Cardiac muscle cell (in vitro differentiated cells and primary cell): ENCODE results near the gene AP3M1. TPM values are rescaled to one million over a fixed set of nuclear protein-coding genes. Genes with fewer than 3 reads are reported as not detected.
"Not testable (repeated sequence)": the region's sequence is repeated elsewhere in the genome, so short reads cannot be mapped to it uniquely, and the experiment has no call there.

Experiments
- DNase-seq, 2 donors: peaks; one replicate each; pipeline versions ENCODE4 v3.0.0 to v3.0.0-alpha.2; 2010 to 2017; ENCODE audit warnings: low read depth in 1 of 2, low spot score in 1 of 2
- H3K27ac ChIP-seq: fragments of 200-600 bp; sonication (generic); 2 replicates; pipeline ENCODE4 v1.5.1; 2016
- H3K27me3 ChIP-seq: fragments of 200-600 bp; sonication (generic); 2 replicates; pipeline ENCODE4 v1.6.0; 2016; ENCODE audit warnings: control low read depth
- H3K36me3 ChIP-seq: fragments of 200-600 bp; sonication (generic); 2 replicates; pipeline ENCODE4 v1.5.1; 2016; ENCODE audit warnings: control low read depth
- H3K4me1 ChIP-seq: fragments of 200-600 bp; sonication (generic); 2 replicates; pipeline ENCODE4 v1.8.1; 2017; ENCODE audit warnings: low read depth, mild to moderate bottlenecking, mixed run types
- H3K4me3 ChIP-seq: fragments of 200-600 bp; sonication (generic); 2 replicates; pipeline ENCODE4 v1.5.1; 2016; ENCODE audit warnings: mild to moderate bottlenecking
- H3K9me3 ChIP-seq: fragments of 200-600 bp; sonication (generic); 2 replicates; pipeline ENCODE4 v1.5.1; 2017; ENCODE audit warnings: low read depth, mild to moderate bottlenecking, control low read depth
- polyA plus RNA-seq: library from polyadenylated mRNA; unstranded; fragments of >200 nt; fragmentation: Nextera tagmentation; extraction: Ambion mirVana; gene quantifications from 2 replicates; pipeline ENCODE4 v1.2.1, GENCODE V29; 2016
- total RNA-seq: library from RNA; depleted of rRNA; stranded (reverse); fragments of >200 nt; gene quantifications from 2 replicates; pipeline ENCODE4 v1.2.3, GENCODE V29; 2016
- TF ChIP-seq, protein P1 (sequence below): IDR thresholded peaks from 2 replicates; pipeline ENCODE4 v1.5.1; 2012; ENCODE audit warnings: low read depth, mild to moderate bottlenecking, low read length

AP3M1 gene
- total and polyA plus RNA-seq, 2 experiments from 2014 or later, result 21.8 to 43.8 TPM

GRCh38 chr10:74145133-74145532 lies 5.5 kb downstream of the AP3M1 start:
- no peaks in the 10 kb centered on the region for H3K36me3 ChIP-seq
- H3K4me1 ChIP-seq, result peaks cover 6% of the 10 kb centered on the region
- H3K9me3 ChIP-seq, result no peaks in the 10 kb centered on the region
- no peak overlapping the region for H3K27ac ChIP-seq
- H3K4me3 ChIP-seq, result no peak overlapping the region
- DNase-seq, result peak in 1 of 2 donors; percentile 80
- TF ChIP-seq, protein P1, sequence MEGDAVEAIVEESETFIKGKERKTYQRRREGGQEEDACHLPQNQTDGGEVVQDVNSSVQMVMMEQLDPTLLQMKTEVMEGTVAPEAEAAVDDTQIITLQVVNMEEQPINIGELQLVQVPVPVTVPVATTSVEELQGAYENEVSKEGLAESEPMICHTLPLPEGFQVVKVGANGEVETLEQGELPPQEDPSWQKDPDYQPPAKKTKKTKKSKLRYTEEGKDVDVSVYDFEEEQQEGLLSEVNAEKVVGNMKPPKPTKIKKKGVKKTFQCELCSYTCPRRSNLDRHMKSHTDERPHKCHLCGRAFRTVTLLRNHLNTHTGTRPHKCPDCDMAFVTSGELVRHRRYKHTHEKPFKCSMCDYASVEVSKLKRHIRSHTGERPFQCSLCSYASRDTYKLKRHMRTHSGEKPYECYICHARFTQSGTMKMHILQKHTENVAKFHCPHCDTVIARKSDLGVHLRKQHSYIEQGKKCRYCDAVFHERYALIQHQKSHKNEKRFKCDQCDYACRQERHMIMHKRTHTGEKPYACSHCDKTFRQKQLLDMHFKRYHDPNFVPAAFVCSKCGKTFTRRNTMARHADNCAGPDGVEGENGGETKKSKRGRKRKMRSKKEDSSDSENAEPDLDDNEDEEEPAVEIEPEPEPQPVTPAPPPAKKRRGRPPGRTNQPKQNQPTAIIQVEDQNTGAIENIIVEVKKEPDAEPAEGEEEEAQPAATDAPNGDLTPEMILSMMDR, result no peak
- no peaks in the 10 kb centered on the region for H3K27me3 ChIP-seq

- TF ChIP-seq, protein P1, result no peak
- Histone ChIP-seq H3K9me3 (no peaks in the 10 kb centered on the region), H3K27me3 (no peaks in the 10 kb centered on the region), H3K4me3 (no peak overlapping the region), H3K27ac (no peak overlapping the region), H3K36me3 (peaks cover 22% of the 10 kb centered on the region), H3K4me1 (no peaks in the 10 kb centered on the region)
- DNase-seq, result no peak
Measured at GRCh38 chr10:74140553-74140952, 10.1 kb downstream of the AP3M1 start.

GRCh38 chr10:74139981-74140380 lies 10.6 kb downstream of the AP3M1 start:
- H3K4me1 ChIP-seq, result no peaks in the 10 kb centered on the region
- DNase-seq, result no peak
- H3K36me3 ChIP-seq, result peaks cover 27% of the 10 kb centered on the region
- TF ChIP-seq, protein P1, result no peak
- H3K27ac ChIP-seq, result no peak overlapping the region
- H3K27me3 ChIP-seq, result no peaks in the 10 kb centered on the region
- H3K9me3 ChIP-seq, result no peaks in the 10 kb centered on the region
- H3K4me3 ChIP-seq, result no peak overlapping the region

GRCh38 chr10:74138596-74138995 lies 12.0 kb downstream of the AP3M1 start:
- not testable (repeated sequence) for H3K27me3 ChIP-seq, DNase-seq, H3K4me3 ChIP-seq, H3K9me3 ChIP-seq, H3K27ac ChIP-seq, H3K4me1 ChIP-seq
- peaks cover 40% of the 10 kb centered on the region for H3K36me3 ChIP-seq

- Histone ChIP-seq H3K27ac (no peak overlapping the region), H3K9me3 (no peaks in the 10 kb centered on the region), H3K4me1 (no peaks in the 10 kb centered on the region), H3K4me3 (no peak overlapping the region), H3K36me3 (peaks cover 40% of the 10 kb centered on the region), H3K27me3 (no peaks in the 10 kb centered on the region)
- TF ChIP-seq, protein P1, result no peak
- DNase-seq, result no peak
Measured at GRCh38 chr10:74137992-74138391, 12.6 kb downstream of the AP3M1 start.

DNA sequence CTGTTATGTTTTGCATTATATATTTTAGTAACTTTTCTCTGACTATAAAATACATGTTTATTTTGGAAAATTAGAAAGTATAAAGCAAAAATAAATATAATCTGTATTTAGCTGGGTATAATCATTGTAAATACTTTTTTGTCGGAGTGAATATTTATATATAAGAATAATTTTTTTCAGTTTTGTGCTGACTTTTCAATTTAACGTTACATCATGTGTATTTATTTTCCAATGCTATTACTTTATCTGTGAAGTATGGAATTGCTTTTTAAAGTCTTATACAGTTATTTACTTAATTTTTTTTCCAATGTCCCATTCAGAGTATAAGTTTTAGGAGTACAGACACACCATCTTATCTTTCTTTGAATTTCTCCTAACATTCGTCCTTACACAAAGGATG lies 15.2 kb downstream of the AP3M1 start:
- peaks cover 57% of the 10 kb centered on the region for H3K36me3 ChIP-seq

More for the DNA sequence above, 15.2 kb downstream of the AP3M1 start:
- Histone ChIP-seq H3K27ac (no peak overlapping the region), H3K4me1 (no peaks in the 10 kb centered on the region), H3K27me3 (no peaks in the 10 kb centered on the region), H3K9me3 (no peaks in the 10 kb centered on the region), H3K4me3 (no peak overlapping the region)
- TF ChIP-seq, protein P1, result no peak
- DNase-seq, result no peak
